Coronary artery (tissue), 2 donors: ENCODE data around the gene IGSF6.
"Not testable (repeated sequence)": the region's sequence is repeated elsewhere in the genome, so short reads cannot be mapped to it uniquely, and the experiment has no call there.

Experiments
- DNase-seq: peaks from one replicate; pipeline ENCODE4 v3.0.0-alpha.2; 2017; ENCODE audit warnings: low spot score
- H3K27ac ChIP-seq, 2 donors: fragments of 200-600 bp; sonication (generic); one replicate each; pipeline ENCODE4 v1.5.1; 2016 to 2019
- H3K4me3 ChIP-seq: fragments of 200-600 bp; sonication (generic); 2 replicates; pipeline ENCODE4 v1.5.1; 2016; ENCODE audit warnings: mild to moderate bottlenecking, moderate library complexity
- TF ChIP-seq, protein P1 (sequence below): fragments of 200-600 bp; sonication (generic); IDR thresholded peaks from one replicate; pipeline ENCODE4 v1.5.1; 2019; ENCODE audit warnings: antibody characterized with exemption

Gene IGSF6

DNA sequence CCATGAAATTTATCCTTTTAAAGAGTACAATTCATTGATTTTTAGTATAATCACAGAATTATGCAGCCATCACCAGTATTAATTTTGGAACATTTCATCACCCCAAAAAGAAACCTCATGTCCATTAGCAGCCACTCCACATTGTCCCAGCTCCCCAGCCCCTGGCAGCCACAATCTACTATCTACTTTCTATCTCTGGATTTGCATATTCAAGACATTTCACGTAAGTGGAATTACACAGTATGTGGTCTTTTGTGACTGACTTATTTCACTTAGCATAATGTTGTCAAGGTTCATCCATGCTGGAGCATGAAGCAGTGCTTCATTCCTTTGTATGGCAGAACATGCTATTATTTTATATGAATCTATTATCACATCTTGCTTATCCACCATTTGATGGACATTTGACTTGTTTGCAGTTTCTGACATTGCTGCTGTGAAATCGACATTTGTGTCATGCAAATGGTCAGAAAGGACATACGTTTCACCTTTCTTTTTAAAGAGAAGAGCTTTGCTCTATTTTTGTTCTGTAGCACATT is 42.3 kb downstream of the IGSF6 start:
- TF ChIP-seq, protein P1, sequence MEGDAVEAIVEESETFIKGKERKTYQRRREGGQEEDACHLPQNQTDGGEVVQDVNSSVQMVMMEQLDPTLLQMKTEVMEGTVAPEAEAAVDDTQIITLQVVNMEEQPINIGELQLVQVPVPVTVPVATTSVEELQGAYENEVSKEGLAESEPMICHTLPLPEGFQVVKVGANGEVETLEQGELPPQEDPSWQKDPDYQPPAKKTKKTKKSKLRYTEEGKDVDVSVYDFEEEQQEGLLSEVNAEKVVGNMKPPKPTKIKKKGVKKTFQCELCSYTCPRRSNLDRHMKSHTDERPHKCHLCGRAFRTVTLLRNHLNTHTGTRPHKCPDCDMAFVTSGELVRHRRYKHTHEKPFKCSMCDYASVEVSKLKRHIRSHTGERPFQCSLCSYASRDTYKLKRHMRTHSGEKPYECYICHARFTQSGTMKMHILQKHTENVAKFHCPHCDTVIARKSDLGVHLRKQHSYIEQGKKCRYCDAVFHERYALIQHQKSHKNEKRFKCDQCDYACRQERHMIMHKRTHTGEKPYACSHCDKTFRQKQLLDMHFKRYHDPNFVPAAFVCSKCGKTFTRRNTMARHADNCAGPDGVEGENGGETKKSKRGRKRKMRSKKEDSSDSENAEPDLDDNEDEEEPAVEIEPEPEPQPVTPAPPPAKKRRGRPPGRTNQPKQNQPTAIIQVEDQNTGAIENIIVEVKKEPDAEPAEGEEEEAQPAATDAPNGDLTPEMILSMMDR: no peak

DNA sequence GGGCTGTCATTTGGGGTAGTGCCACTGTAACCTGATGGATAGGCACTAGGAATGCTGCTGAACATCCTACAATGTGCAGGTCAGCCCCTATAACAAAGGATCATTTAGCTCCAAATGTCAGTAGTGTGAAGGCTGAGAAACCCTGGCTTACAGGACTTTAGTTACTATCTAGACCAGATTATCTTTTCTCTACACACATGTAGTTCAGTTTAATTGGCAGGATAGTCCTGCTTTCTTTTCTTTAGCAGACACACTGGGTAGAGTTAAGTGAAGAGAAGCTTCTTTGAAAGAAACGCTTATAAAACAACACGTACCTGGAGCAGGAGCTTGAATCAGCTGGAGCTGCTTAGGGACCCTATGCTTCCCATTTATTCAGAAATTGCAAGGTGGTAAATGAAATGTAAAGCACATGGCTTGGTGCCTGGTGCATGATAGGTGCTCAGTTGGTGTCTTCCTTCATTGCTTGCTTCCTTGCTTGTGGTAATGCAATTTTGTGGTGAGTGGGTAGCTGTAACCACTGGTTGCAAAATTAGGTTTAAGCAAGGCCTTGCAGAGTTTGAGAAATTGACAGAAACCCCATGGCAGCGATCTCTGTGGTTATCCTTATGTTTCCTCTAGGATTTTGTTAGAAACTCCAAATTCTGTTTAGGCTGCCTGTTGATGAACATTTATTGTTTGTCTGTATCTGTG is 43.6 kb downstream of the IGSF6 start:
- no peak for DNase-seq
- TF ChIP-seq, protein P1: no peak
- Histone ChIP-seq H3K27ac (no peak overlapping the region), H3K4me3 (no peak overlapping the region)

More for the DNA sequence above, 42.3 kb downstream of the IGSF6 start:
- DNase-seq: no peak
- Histone ChIP-seq H3K4me3 (no peak overlapping the region), H3K27ac (no peak overlapping the region)

DNA sequence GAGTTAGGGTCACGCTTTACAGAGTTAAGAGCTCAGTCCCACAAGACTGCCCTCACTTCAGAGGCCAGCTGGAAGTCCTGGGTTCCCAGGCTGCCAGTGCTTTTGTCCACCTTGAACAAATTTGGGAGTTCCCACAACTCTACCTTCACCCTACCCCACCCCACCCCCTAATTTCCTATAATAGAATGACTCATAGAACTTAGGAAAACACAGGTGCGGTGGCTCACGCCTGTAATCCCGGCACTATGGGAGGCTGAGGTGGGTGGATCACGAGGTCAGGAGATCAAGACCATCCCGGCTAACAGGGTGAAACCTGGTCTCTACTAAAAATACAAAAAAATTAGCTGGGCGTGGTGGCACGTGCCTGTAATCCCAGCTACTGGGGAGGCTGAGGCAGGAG is 46.6 kb downstream of the IGSF6 start:
- not testable (repeated sequence) for DNase-seq, H3K4me3 ChIP-seq, H3K27ac ChIP-seq

DNA sequence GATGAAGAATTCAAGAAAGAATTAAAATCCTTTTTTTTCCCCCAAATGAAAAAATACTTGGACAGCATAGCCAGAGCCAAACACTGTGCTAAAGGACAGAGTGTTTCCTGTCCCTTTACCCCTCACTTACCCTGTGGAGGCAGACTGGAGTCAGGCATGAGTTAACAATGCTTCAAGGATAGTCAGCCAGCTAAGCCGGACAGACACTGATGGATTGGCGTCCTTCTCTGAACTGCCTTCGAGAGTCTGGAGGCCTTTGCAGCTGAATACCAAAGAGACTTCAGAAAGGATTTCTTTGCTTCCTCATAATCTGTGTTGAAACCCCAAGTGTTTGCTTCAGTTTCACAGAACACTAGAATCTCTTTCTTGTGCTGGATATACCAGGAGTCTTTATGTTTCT is 48.5 kb downstream of the IGSF6 start:
- no peak overlapping the region for H3K27ac ChIP-seq
- TF ChIP-seq, protein P1: no peak
- no peak for DNase-seq
- no peak overlapping the region for H3K4me3 ChIP-seq

DNA sequence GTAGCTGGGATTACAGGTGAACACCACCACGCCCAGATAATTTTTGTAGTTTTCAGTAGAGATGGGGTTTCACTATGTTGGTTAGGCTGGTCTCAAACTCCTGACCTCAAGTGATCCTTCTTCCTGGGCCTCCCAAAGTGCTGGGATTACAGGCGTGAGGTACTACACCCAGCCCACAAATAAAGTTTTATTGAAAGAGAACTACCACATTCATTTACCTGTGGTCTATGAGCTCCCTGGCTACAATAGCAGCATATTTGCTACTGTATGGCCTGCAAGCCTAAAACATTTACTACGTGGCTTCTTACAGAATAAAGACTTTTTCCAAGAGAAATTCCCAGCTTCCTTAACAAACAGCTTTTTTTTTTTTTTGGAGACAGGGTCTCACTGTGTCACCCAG is 49.6 kb downstream of the IGSF6 start:
- H3K27ac ChIP-seq: no peak overlapping the region
- no peak for DNase-seq
- TF ChIP-seq, protein P1: no peak
- H3K4me3 ChIP-seq: no peak overlapping the region

DNA sequence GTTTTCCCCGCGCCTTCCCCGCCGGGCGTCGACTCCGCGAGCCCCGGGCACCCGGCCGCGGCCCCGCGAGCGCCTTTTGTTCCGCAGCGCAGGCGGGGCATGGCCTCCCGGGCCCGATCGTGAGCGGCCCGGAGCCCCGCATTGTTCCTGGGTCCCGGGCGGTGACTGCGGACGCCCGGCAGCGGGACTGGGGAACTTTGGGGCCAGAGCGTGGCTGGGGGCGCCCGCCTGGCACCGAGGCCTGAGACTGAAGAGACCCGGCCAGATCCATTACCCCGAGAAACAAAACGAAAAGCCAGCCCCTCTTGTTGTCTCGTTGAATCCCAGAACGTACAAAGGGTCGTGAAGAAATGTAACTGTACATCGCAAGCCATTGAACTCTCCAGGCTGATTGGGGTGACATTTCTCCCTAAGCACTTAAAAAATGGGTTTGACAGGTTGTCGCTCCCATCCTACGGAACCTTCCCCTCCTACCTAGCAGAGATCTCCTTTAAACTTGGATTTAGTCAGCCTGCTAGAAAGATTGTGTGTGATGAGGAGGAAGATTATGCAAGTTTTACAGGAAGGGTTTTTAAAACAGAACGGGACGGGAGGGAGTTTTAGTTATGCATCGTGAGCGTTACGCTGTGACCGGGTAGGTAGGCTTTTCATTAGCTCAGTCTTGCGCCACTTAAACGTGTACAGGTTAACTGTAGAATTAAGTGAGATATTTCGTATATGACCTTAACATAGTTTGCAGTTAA is 52.2 kb downstream of the IGSF6 start:
- DNase-seq: no peak
- Histone ChIP-seq H3K4me3 (peak overlapping the region; percentile 92), H3K27ac (peak overlapping the region; percentile 88 to 96)
- TF ChIP-seq, protein P1: no peak

DNA sequence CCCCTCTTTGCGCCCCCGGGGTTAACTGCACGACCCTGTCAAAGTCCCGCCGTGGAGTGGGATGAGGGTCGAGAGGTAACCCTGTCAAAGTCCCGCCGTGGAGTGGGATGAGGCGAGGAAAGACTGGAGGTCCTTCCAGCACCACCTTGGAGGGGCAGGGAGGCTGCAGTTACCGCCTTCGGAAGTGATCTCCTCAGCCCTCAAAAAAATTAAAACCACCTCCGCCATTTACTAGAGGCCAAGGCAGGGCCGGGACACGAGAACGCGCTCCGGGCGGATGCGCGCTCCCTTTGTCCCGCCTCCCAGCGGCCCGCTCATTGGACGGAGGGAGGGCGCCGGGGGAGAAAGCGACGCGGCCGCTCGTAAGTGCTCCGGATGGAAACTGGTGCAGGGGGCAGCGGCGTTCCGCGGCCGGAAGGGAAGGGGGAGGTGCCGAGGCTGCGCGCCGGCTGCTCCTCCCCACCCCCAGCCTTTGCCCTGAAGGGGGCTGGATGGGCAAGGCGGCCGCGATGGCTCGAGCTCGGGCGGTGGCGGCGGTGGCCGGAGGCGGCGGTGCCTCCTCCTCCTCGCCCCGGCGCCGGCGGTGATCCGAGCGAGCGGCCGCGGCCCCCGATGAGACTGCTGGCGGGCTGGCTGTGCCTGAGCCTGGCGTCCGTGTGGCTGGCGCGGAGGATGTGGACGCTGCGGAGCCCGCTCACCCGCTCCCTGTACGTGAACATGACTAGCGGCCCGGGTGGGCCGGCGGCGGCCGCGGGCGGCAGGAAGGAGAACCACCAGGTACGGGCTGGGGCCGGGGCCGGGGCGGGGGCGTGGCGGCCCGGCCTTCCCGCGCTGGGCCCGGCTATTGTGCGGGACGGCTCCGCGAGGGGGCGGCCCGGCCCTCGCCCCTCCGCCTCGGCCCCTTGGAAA is 53.0 kb downstream of the IGSF6 start, which contains the start of gene METTL9:
METTL9 (plus strand) TSS at position 456 of the 909 bp plus-strand sequence; CDS start at position 613, 157 bp downstream.
- TF ChIP-seq, protein P1: no peak

More for the DNA sequence above, 53.0 kb downstream of the IGSF6 start, which contains the start of gene METTL9:
- peak; percentile 96 for DNase-seq
- Histone ChIP-seq H3K27ac (peak within 1 kb of the TSS; percentile 88 to 96), H3K4me3 (peak within 1 kb of the TSS; percentile 92)
